Muscle of back (tissue), 11 donors: ENCODE data around the gene MCM9. TPM values are rescaled to one million over a fixed set of nuclear protein-coding genes. Genes with fewer than 3 reads are reported as not detected.

Source experiments
- DNase-seq, 3 donors: peaks; one replicate each; pipeline versions ENCODE4 v3.0.0 to v3.0.0-alpha.2; 2013
- polyA plus RNA-seq, 10 donors: library from polyadenylated mRNA; unstranded; fragments of 120-200 nt; gene quantifications; one replicate each; pipeline ENCODE4 v1.2.1, GENCODE V29; 2013; ENCODE audit not compliant: insufficient read length in 10 of 10

MCM9 gene
- polyA plus RNA-seq, 10 donors, result 9.3 to 14.5 (median 13.2) TPM

DNA sequence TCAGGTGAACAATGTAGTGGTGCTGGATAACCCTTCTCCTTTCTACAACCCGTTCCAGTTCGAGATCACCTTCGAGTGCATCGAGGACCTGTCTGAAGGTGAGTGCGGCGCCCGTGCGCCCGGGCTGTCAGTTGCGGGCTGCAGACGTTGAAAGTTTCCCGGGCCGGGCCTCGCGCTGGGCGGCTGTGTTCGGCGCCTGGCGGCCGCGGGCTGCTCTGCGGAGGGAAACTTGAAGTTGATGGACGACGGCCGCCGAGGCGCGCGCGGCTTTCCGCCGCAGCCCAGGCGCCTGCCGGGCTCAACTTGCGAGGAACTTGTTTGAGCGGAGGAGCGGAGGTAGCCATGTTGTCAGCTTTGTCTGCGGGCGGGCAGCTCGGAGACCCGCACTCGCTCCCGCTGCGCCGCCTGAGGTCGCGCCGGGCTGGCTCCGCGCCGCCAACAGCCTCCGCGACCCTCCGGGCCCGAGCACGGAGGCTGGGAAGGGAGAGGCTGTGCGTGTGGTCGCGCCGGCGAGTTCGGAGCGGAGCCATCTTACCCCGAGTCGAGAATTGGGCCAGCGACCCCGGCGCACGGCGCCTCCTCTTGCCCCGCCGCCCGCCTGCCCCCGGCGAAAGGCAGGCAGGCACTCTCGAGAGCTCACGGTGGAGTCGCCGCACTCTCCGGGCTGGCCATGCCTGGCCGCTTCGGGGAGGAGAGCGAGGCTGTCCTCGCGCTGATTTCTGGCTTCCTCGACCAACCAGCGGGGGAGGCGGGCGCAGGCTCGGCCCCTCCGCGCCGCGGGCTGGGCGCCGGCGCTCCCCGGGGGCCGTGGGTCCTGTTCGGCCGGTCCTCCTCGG is 40.3 kb downstream of the MCM9 start:
- peak; percentile 53 to 87 (median 76) for DNase-seq

GRCh38 chr6:118893807-118894424 is 41.0 kb downstream of the MCM9 start, which contains the start of gene ASF1A:
Gene ASF1A (plus strand): TSS chr6:118894152. CDS start chr6:118894414, 262 bp downstream.
- DNase-seq, result peak; percentile 97 to 99 (median 99)

DNA sequence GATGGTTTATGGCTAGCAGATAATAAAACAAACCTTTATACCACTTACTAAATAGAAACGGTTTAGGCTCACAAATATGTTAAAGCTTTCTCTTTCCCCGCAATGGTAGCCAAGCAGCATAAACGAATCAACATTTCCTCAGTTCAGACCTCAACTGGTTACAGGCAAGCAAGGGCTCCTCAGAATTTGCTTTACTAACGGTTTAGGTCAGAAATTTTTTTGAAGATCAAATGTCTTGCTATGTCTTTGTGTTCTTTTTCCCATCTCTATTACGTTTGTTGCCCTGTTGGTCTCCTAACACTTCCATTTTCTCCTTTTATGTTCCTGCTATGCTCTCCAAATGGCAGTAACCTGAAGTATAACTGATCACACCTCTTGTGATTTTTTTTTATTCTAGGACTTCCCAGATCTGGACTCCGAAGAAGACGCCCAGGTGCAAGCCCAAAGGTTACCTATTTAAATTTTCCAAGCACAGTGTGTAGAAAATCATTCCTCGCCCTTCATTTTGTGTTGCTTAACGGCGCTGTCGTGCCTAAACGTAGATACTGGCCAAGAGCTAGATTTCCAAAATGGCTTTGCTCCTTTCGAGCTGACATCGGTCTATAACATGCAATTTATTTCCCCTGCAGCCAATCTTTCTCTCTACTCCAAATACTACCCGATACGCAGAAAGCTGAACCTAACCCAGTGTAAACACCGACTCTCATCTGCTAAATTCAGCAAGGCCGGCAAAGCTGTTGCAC is 41.7 kb downstream of the MCM9 start:
- peak in 1 of 3 donors; percentile 49 for DNase-seq

- peak in 1 of 3 donors; percentile 37 for DNase-seq
These were observed 42.5 kb downstream of the MCM9 start for GRCh38 chr6:118892355-118892991.

DNA sequence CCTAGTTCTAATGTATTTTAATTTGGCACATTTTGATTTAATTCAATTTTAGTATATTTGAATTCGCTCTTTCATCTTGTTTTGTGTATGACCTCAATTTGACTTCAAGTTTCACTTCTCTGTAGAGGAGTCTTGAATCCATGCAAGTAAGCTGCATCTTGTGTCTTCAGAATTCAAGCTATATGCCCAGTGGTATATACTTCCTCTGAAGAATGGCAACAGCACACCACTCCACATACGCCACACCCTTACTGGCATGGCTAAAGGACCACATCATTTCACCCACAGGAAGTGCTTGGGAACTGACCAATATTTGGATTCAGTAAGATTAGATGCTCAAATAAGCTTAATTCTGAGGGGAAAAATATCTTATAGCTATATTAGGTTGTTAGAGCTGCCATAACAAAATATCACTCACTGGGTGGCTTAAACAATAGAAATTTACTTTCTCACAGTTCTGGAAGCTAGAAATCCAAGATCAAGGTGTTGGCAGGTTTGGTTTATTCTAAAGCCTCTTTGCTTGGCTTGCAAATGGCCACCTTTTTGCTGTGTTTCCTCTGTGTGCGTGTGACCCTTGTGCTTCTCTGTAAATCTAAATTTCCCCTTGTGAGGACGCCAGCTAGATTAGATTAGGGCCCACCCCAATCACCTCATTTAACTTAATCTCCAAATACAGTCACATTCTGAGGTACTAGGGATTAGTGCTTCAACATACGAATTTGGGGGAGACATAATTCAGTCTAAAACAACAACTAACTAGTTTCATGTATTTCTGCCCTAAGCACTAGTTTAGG is 43.8 kb downstream of the MCM9 start:
- no peak for DNase-seq

- no peak for DNase-seq
These were observed 45.8 kb downstream of the MCM9 start for GRCh38 chr6:118889163-118889562.

DNA sequence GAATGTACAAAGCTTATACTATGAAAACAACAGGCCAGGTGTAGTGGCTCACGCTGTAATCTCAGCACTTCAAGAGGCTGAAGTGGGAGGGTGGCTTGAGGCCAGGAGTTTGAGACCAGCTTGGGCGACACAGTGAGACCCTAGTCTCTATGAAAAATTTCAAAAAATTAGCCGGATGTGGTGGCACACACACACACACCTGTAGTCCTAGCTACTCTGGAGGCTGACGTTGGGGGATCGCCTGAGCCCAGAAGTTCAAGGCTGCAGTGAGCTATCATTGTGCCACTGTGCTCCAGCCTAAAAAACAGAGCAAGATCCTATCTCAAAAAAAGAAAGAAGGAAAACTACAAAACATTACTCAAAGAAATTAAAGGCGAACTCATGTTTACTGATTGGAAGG is 48.3 kb downstream of the MCM9 start:
- no peak for DNase-seq

DNA sequence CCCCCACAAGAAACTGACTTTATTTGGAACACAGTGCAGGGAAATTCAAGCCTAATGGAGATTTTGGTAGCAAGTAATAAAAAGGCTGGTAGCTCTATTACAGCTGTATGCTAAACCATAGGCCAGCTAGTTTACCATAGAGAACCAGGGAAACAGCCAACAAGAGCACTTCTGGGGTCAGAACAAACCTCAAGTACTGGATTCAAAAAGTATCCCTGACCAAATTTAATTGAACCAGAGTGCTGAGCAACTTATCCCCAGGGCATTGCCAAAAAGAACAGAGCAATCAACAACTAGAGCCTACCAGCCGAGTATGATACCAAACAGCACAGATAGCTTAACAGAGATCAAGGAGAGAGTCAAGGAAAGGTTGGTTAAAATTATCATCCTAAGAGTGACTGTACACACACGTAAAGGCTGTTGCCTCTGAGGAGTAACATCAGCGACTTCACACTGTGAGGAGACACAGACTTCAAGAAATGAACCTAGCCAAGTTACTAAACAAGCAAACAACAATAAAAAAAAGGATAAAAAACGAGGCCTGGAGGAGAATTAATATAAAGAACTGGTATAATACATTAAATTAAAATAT is 52.5 kb downstream of the MCM9 start:
- no peak for DNase-seq

- DNase-seq, result no peak
These were observed 53.3 kb downstream of the MCM9 start for GRCh38 chr6:118881440-118882313.

DNA sequence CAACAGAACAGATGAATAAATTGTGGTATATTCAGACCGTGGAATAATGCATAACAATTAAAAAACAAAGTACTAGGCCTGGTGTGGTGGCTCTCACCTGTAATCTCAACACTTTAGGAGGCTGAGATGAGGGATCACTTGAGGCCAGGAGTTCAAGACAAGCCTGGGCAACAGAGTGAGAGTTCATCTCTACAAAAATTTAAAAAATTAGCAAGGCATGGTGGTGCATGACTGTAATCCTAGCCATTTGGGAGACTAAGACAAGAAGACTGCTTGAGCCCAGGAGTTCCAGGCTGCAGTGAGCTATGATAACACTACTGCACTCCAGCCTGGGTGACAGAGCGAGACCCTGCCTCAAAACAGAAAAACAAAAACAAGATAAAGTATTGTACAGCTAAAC is 57.2 kb downstream of the MCM9 start:
- DNase-seq, result no peak

- no peak for DNase-seq
These were observed 58.1 kb downstream of the MCM9 start for GRCh38 chr6:118876814-118877213.

GRCh38 chr6:118876198-118876597 is 58.8 kb downstream of the MCM9 start:
- DNase-seq, result no peak

DNA sequence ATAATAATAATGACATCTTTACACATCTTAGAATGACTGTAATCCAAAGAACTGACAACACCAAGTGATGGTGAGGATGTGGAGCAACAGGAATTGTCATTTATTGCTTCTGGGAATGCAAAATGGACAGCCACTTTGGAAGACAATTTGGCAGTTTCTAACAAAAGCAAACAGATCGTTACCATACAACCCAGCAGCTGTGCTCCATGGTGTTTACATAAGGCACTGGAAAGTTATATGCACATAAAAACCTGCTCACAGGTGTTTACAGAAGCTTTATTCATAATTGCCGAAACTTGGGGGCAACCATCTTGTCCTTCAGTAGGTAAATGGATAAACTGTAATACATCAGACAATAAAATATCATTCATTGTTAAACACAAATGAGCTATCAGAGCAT is 59.3 kb downstream of the MCM9 start:
- DNase-seq, result no peak

DNA sequence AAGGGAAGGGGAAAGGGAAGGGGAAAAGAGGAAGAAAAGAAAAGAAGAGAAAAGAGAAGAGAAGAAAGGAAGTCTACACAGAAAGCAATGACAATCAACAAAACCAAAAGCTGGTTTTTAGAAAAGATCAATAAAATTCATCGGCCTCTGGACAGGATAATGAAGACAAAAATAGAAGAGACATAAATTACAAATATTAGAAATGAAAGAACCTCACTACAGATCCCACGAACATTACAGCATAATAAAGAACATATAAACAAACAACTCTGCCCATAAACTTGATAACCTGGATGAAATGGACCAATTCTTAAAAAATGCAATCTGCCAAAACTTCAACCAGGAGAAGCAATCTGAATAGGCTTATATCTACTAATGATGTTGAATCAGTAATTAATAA is 61.7 kb downstream of the MCM9 start:
- DNase-seq, result no peak

DNA sequence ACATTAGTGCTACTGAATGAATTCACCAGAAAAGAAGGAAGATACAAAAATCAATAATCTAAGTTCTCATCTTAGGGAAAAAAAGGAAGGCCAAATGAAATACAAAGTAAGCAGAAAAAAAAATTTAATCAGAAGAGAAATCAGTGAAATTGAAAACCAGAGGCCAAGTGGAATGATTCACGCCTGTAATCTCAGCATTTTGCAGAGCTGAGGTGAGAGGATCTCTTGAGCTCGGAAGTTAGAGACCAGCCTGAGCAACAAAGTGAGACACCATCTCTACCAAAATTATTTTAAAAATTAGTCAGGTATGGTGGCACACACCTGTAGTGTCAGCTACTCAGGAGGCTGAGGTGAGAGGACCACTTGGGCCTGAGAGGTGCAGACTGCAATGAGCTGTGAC is 62.2 kb downstream of the MCM9 start:
- no peak for DNase-seq

GRCh38 chr6:118872318-118872717 is 62.6 kb downstream of the MCM9 start:
- DNase-seq, result no peak

GRCh38 chr6:118871331-118871730 is 63.6 kb downstream of the MCM9 start:
- DNase-seq, result no peak

DNA sequence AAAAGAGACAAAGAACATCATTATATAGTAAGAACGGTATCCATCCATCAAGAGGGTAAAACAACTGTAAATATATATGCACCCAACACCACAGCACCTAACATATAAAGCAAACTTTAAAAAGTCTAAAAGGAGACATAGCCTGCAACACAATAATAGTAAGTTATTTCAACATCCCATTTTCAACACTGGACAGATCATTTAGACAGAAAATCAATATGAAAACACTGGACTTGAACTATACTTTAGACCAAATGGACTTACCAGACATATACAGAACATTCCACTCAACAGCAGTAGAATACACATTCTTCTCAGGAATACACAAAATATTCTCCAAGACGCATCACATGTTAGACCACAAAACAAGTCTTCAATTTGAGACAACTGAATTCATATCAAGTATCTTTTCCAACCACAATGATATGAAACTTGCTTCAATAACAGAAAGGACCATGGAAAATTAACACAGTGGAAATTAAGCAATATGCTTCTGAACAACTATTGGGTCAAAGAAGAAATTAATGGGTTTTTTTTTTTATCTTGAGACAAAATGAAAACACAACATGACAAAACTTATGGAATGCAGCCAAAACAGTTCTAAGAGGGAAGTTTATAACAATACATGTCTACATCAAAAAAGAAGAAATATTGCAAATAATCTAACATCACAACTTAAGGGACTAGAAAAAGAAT is 64.9 kb downstream of the MCM9 start:
- DNase-seq, result no peak

DNA sequence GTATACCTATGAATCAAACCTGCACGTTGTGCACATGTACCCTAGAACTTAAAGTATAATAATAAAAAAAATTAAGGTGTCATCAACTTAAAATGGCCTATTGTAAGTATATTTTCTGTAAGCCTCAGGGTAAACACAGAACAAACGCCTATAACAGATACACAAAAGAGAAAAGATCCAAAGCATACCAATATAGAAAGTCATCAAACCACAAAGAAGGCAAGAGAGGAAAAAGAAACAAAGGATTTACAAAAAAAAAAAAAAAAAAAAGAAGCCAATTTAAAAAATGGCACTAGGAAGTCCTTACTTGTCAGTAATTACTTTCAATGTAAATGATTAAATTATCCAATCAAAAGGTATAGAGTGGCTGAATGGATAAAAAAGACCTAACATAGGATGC is 65.6 kb downstream of the MCM9 start:
- DNase-seq, result no peak
